ENCODE results near the gene ITGB5. TPM values are rescaled to one million over a fixed set of nuclear protein-coding genes. Genes with fewer than 3 reads are reported as not detected.
A peak's percentile ranks its signal among the peaks of the same experiment; 100 is the strongest.

ITGB5 gene
- total RNA-seq, 4 donors from 2014 or later, result 159 to 397 (median 245) TPM

- 68% methylated on average over 13 of the region's 13 CpGs for WGBS
- Histone ChIP-seq H3K4me3 (no peak overlapping the region), H3K27ac (no peak overlapping the region), H3K4me1 (peaks cover 69% of the 10 kb centered on the region), H3K36me3 (no peaks in the 10 kb centered on the region), H3K27me3 (no peaks in the 10 kb centered on the region), H3K9me3 (no peaks in the 10 kb centered on the region)
- DNase-seq (ENCODE audit: low spot score in 2 of 2), result no peak
- TF ChIP-seq, protein P1, sequence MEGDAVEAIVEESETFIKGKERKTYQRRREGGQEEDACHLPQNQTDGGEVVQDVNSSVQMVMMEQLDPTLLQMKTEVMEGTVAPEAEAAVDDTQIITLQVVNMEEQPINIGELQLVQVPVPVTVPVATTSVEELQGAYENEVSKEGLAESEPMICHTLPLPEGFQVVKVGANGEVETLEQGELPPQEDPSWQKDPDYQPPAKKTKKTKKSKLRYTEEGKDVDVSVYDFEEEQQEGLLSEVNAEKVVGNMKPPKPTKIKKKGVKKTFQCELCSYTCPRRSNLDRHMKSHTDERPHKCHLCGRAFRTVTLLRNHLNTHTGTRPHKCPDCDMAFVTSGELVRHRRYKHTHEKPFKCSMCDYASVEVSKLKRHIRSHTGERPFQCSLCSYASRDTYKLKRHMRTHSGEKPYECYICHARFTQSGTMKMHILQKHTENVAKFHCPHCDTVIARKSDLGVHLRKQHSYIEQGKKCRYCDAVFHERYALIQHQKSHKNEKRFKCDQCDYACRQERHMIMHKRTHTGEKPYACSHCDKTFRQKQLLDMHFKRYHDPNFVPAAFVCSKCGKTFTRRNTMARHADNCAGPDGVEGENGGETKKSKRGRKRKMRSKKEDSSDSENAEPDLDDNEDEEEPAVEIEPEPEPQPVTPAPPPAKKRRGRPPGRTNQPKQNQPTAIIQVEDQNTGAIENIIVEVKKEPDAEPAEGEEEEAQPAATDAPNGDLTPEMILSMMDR (IDR thresholded peaks at IDR 0.05), result no peak
- TF ChIP-seq POLR2AphosphoS5 (IDR thresholded peaks at IDR 0.05) (no peak), POLR2A (IDR thresholded peaks at IDR 0.05) (no peak), EP300 (IDR thresholded peaks at IDR 0.05) (no peak)
Observed at GRCh38 chr3:124882816-124883747, 4.1 kb downstream of the ITGB5 start.

DNA sequence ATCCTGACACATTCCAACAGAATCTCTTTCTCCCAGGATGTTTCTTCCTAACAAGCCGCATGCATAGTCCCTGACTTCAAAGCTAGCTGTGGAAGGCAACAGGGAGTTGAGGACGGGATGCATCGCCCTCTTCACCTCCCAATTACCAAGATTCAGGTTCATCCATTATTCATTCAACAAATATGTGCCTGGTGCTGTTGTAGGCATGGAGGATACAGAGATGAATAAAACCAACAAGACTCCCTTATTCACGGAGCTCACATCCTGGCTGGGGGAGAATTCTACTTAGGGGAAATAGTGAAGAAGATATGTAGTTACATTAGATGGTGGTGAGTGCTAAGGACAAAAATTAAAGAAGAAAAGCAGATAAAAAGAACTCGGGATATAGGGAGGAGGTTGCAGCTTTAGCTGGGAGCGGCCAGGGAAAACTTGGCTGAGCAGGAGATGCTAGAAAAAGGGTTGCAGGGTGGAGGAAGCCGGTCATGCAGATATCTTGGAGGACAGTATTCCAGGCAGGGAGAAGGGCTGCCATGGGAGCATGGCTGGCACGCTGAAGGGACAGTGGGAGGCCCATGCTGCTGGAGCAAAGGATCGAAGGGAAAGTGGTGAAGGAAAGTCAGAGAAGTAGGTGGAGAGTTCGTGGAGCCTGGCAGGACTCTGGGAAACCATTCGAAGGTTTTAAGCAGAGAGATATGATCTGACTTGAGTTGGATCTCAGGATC, 5.0 kb downstream of the ITGB5 start:
- Histone ChIP-seq H3K4me1 (peaks cover 72% of the 10 kb centered on the region), H3K36me3 (no peaks in the 10 kb centered on the region), H3K27ac (peak overlapping the region; percentile 5), H3K9me3 (no peaks in the 10 kb centered on the region), H3K4me3 (no peak overlapping the region), H3K27me3 (no peaks in the 10 kb centered on the region)
- DNase-seq (ENCODE audit: low spot score in 2 of 2), result no peak
- 70% methylated on average over 11 of the region's 11 CpGs for WGBS
- TF ChIP-seq, protein P1 (IDR thresholded peaks at IDR 0.05), result no peak
- TF ChIP-seq EP300 (IDR thresholded peaks at IDR 0.05) (no peak), POLR2AphosphoS5 (IDR thresholded peaks at IDR 0.05) (no peak), POLR2A (IDR thresholded peaks at IDR 0.05) (no peak)

DNA sequence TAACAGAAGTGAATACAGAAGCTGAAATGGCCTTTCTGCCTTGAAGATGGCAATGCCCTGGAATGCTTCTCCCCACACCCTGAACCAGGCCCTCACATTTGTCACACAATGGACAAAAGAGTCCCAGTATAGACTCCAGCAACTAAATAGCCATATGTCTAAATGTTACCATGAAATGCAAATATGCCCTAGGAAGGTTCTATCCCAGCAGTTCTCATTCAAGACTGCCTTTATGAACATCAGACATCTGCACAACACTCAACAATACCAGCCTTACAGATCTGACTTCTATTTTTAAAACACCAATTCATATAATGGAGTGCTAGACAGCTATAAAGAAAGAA, 7.9 kb downstream of the ITGB5 start:
- peaks cover 74% of the 10 kb centered on the region for H3K4me1 ChIP-seq
- H3K27ac ChIP-seq, result peak overlapping the region; percentile 63
- H3K9me3 ChIP-seq, result no peaks in the 10 kb centered on the region
- TF ChIP-seq POLR2AphosphoS5 (IDR thresholded peaks at IDR 0.05) (no peak), POLR2A (IDR thresholded peaks at IDR 0.05) (no peak), EP300 (IDR thresholded peaks at IDR 0.05) (no peak)
- TF ChIP-seq, protein P1 (IDR thresholded peaks at IDR 0.05), result no peak
- DNase-seq (ENCODE audit: low spot score in 2 of 2), result no peak
- H3K36me3 ChIP-seq, result no peaks in the 10 kb centered on the region
- no peaks in the 10 kb centered on the region for H3K27me3 ChIP-seq
- H3K4me3 ChIP-seq, result no peak overlapping the region

DNA sequence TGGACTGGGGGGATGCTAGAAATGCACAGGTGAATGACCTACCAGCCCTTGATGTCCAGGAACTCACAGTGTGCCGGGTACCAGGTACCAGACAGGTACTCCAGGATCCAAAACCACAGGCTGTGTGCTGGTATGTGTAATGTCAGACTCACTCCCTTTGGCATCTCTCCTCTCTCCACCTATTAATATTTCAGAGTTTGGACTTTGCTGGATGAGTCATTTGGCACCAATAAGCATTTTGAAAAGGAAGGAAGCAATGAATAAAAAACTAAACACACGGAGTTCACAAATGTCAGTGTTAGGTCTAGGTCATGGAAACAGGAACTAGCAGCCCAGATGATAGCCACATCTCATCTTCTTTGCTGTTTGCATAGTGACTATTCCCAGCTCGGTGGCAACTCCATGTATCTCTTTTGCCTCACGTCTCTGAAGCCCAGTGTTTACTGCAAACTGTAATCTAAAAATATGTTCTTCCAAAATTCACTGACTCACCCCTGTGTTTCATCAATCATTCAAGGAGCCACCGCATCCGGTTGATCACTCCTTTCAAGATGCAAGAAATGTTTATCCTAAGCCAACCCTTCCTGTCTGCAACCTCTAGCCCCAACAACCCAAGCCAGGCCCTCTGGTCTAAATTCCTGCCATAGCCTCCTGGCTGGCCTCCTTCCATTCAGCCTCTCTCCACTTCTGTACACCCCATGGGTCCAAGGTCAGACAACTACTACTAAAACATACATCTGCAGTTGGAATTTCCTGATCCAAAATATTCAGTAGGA, 8.4 kb downstream of the ITGB5 start:
- H3K4me1 ChIP-seq, result peaks cover 70% of the 10 kb centered on the region
- H3K36me3 ChIP-seq, result no peaks in the 10 kb centered on the region
- TF ChIP-seq EP300 (IDR thresholded peaks at IDR 0.05) (no peak), POLR2AphosphoS5 (IDR thresholded peaks at IDR 0.05) (no peak), POLR2A (IDR thresholded peaks at IDR 0.05) (no peak)
- TF ChIP-seq, protein P1 (IDR thresholded peaks at IDR 0.05), result no peak
- H3K27ac ChIP-seq, result peak overlapping the region; percentile 63
- H3K9me3 ChIP-seq, result no peaks in the 10 kb centered on the region
- DNase-seq (ENCODE audit: low spot score in 2 of 2), result no peak
- 6% methylated on average over 6 of the region's 6 CpGs for WGBS
- no peak overlapping the region for H3K4me3 ChIP-seq
- H3K27me3 ChIP-seq, result no peaks in the 10 kb centered on the region

Data from suprapubic skin (tissue), 4 donors.